Heart right ventricle (tissue), 16 donors: ENCODE data around the gene SPOCK2. TPM values are rescaled to one million over a fixed set of nuclear protein-coding genes. Genes with fewer than 3 reads are reported as not detected.

Source experiments
- ATAC-seq, 8 donors: fragments of 200-7000 bp; cut with Tn5 transposase; one replicate each; pipeline ENCODE4 v1.9.1; 2020; ENCODE audit warnings: mild to moderate bottlenecking in 8 of 8, moderate library complexity in 8 of 8, moderate number of reproducible peaks in 1 of 8
- DNase-seq, 2 donors: peaks; one replicate each; pipeline ENCODE4 v3.0.0-alpha.2; 2020
- H3K27ac ChIP-seq, 10 donors: fragments of 200-600 bp; sonication (generic) in 2 of 10; one replicate each; pipeline versions ENCODE4 v1.5.0 to v1.8.0; 2020 to 2022; ENCODE audit warnings: mild to moderate bottlenecking in 3 of 10
- H3K27me3 ChIP-seq, 7 donors: fragments of 200-600 bp; one replicate each; pipeline ENCODE4 v1.8.0; 2021 to 2022; ENCODE audit warnings: mild to moderate bottlenecking in 2 of 7
- H3K36me3 ChIP-seq, 9 donors: fragments of 200-600 bp; sonication (generic) in 1 of 9; one replicate each; pipeline versions ENCODE4 v1.5.0 to v1.8.0; 2020 to 2022; ENCODE audit warnings: mild to moderate bottlenecking in 2 of 9
- H3K4me1 ChIP-seq, 9 donors: fragments of 200-600 bp; sonication (generic) in 1 of 9; one replicate each; pipeline versions ENCODE4 v1.5.0 to v1.8.0; 2020 to 2022; ENCODE audit warnings: mild to moderate bottlenecking in 4 of 9
- H3K4me3 ChIP-seq, 10 donors: fragments of 200-600 bp; sonication (generic) in 2 of 10; one replicate each; pipeline versions ENCODE4 v1.5.0 to v1.8.0; 2020 to 2022; ENCODE audit warnings: mild to moderate bottlenecking in 7 of 10, moderate library complexity in 2 of 10
- H3K9me3 ChIP-seq, 11 donors: fragments of 200-600 bp in 10 of 11; sonication (generic) in 2 of 11; one replicate each; pipeline versions ENCODE4 v1.5.0 to v1.8.0; 2013 to 2022; ENCODE audit warnings: mild to moderate bottlenecking in 2 of 11, control low read depth in 1 of 11, moderate library complexity in 1 of 11
- CTCF ChIP-seq, 9 donors: fragments of 200-600 bp; sonication (generic) in 2 of 9; IDR thresholded peaks; one replicate each; pipeline versions ENCODE4 v1.5.0 to v1.8.0; 2021 to 2022; ENCODE audit warnings: antibody characterized with exemption in 9 of 9, mild to moderate bottlenecking in 5 of 9, moderate library complexity in 1 of 9
- WGBS, 2 donors: extraction: QIAGEN DNeasy Blood & Tissue Kit; methylation state at CpG; one replicate each; pipeline ENCODE4 v1.1.7; 2013; ENCODE audit warnings: inconsistent platforms in 1 of 2; 5-methylcytosine and 5-hydroxymethylcytosine counted together
- intact Hi-C, 10 donors: fragments of 100-400 bp; cut with DNase I; formaldehyde crosslinking; loops; one replicate each; pipeline versions ENCODE4 v1.11.1 to v1.14.2; 2022
- polyA plus RNA-seq, 2 donors: library from polyadenylated mRNA; stranded (reverse); fragments of 200-250 nt; gene quantifications; one replicate each; pipeline ENCODE4 v1.2.3, GENCODE V29; 2013
- total RNA-seq, 10 donors: library from RNA; stranded (reverse); fragmentation: NEBNext Ultra II Directional in 3 of 10; extraction: Animal tissue kit (Norgen Biotek cat#: 25700) in 3 of 10; gene quantifications; one replicate each; pipeline versions ENCODE4 v1.2.1 to v1.2.4, GENCODE V29; 2021 to 2023
- donor health status: Arrhythmogenic right ventricular cardiomyopathy.
- donor health status: ischemic (EF 13 %, LVEDD 7.1; RV severe dilation, severe dysfunction).
- donor health status: healthy with polysubstance abuse.
- donor health status: DM: no; HTN: yes; CAD: no.
- donor health status: DM: no; HTN: no; CAD: no.
- donor health status: ischemic (EF 25% LVEDD 6.9; RV normal size, moderate dysfunction).
- donor health status: ischemic (EF 25% LVEDD 5.7; RV mildly dilated, moderate dysfunction).
- donor health status: healthy.
- donor health status: DM: yes; HTN: yes; CAD: no.
- donor health status: Ischemic cardiomyopathy.
- donor health status: ischemic (EF 35%, LVEDD 5.7; RV mildly dilated, moderate dysfunction).
- donor health status: nonischemic (EF 11% LVEDD 7.7; RV severe dilation, severe dysfunction).
- donor health status: DM: yes; HTN: yes; CAD: no.
- donor health status: PGD.
- donor health status: ischemic (EF 29% LVEDD 5.4; RV normal size, mild dysfunction).
- donor health status: nonischemic (EF 23%, LVEDD 6.1; RV moderate dilation, normal function).

SPOCK2 gene
- total and polyA plus RNA-seq, 12 donors, result 3.5 to 13.4 (median 6.9) TPM

- no peak for TF ChIP-seq CTCF (IDR thresholded peaks at IDR 0.05)
- peak in 5 of 8 donors; percentile 48 to 67 (median 60) for ATAC-seq
- Histone ChIP-seq H3K4me3 (no peak overlapping the region), H3K27me3 (no peaks in the 10 kb centered on the region), H3K9me3 (peaks cover 0 to 10% (median 0%) of the 10 kb centered on the region in 11 donors), H3K27ac (peak overlapping the region in 1 of 10 donors; percentile 50), H3K4me1 (peaks cover 0 to 17% (median 4%) of the 10 kb centered on the region in 9 donors), H3K36me3 (no peaks in the 10 kb centered on the region)
- peak; percentile 43 to 55 for DNase-seq
- WGBS, 2 donors, result 38 to 40% methylated on average over 3 of the region's 3 CpGs
- intact Hi-C loops, result loop anchor here in 6 of 10 donors (5.0 to 10.0 kb wide), 5 partner anchors 56 to 286 kb away; partner anchors contain the start of genes ANAPC16 (in 1 of the 6) and ASCC1 (in 1 of the 6)
Observed at GRCh38 chr10:72050873-72051272, 37.5 kb downstream of the SPOCK2 start.

- peaks cover 0 to 17% (median 4%) of the 10 kb centered on the region in 9 donors for H3K4me1 ChIP-seq
- no peak for TF ChIP-seq CTCF (IDR thresholded peaks at IDR 0.05)
- DNase-seq (no peak), ATAC-seq (peak in 2 of 8 donors; percentile 2 to 7)
- 92% methylated on average over 5 of the region's 5 CpGs for WGBS, 2 donors
- H3K36me3 ChIP-seq, result no peaks in the 10 kb centered on the region
- peaks cover 0 to 10% (median 0%) of the 10 kb centered on the region in 11 donors for H3K9me3 ChIP-seq
- no peak overlapping the region for H3K4me3 ChIP-seq
- intact Hi-C loops, result loop anchor here (2.0 to 10.0 kb wide), 12 partner anchors 57 to 287 kb away; partner anchors contain the start of genes ANAPC16 (in 1 of the 10) and ASCC1 (in 1 of the 10)
- H3K27ac ChIP-seq, result peak overlapping the region in 1 of 10 donors; percentile 50
- no peaks in the 10 kb centered on the region for H3K27me3 ChIP-seq
Observed at GRCh38 chr10:72049969-72050781, 38.2 kb downstream of the SPOCK2 start.

- intact Hi-C loops, result loop anchor here (2.0 to 10.0 kb wide), 9 partner anchors 92 to 288 kb away; no protein-coding TSS in a partner anchor
- 79 to 89% methylated on average over 1 of the region's 1 CpG for WGBS, 2 donors
- no peak for DNase-seq
- peaks cover 0 to 20% (median 5%) of the 10 kb centered on the region in 9 donors for H3K4me1 ChIP-seq
- TF ChIP-seq CTCF (IDR thresholded peaks at IDR 0.05), result no peak
- no peak overlapping the region for H3K27ac ChIP-seq
- no peak for ATAC-seq
- no peak overlapping the region for H3K4me3 ChIP-seq
- no peaks in the 10 kb centered on the region for H3K27me3 ChIP-seq
- peaks cover 0 to 10% (median 0%) of the 10 kb centered on the region in 11 donors for H3K9me3 ChIP-seq
- no peaks in the 10 kb centered on the region for H3K36me3 ChIP-seq
Observed at GRCh38 chr10:72049472-72049871, 38.9 kb downstream of the SPOCK2 start.

GRCh38 chr10:72048450-72049124 is 39.8 kb downstream of the SPOCK2 start:
- Histone ChIP-seq H3K4me3 (no peak overlapping the region), H3K9me3 (peaks cover 0 to 10% (median 0%) of the 10 kb centered on the region in 11 donors), H3K27me3 (no peaks in the 10 kb centered on the region), H3K27ac (no peak overlapping the region), H3K4me1 (peaks cover 0 to 25% (median 10%) of the 10 kb centered on the region in 9 donors), H3K36me3 (no peaks in the 10 kb centered on the region)
- WGBS, 2 donors, result 28 to 29% methylated on average over 12 of the region's 12 CpGs
- intact Hi-C loops, result loop anchor here (1.0 to 10.0 kb wide), 11 partner anchors 91 to 289 kb away; no protein-coding TSS in a partner anchor
- peak; percentile 99 to 100 (median 100) for TF ChIP-seq CTCF (IDR thresholded peaks at IDR 0.05)
- peak; percentile 58 to 91 (median 84) for ATAC-seq
- DNase-seq, result peak; percentile 94
